ENCODE results near the gene RASGRF2.

Gene RASGRF2

DNA sequence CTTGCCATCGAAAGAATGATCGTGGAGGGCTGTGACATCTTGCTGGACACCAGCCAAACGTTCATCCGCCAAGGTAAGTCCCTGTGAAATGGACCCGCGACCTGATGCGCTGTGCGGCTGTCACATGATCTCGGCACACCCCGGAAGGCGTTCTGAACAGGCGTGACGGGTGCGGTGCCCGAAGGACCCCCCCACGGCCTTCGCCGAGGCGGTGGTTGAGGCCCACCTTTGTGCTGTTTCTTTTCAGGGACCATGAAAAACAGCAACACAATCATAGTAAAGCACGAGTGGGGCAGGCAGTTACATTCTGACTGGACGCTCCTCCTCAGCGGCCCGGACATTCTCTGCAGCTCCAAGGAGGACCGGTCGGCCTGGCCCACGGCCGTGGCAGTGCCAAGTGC, 126.7 kb downstream of the RASGRF2 start:
- DNase-seq, result no peak
- no peak overlapping the region for H2BK120ac ChIP-seq (ENCODE audit: insufficient read depth, low read length, poor library complexity)
- H3K4me2 ChIP-seq (ENCODE audit: low read length), result no peak overlapping the region
- H2AFZ ChIP-seq (ENCODE audit: insufficient read depth, low read length, poor library complexity), result no peak overlapping the region
- WGBS (ENCODE audit: extremely low coverage, insufficient coverage, insufficient read length), result no CpG with 5 or more reads among the region's 27 CpGs
- no peak overlapping the region for H3K14ac ChIP-seq (ENCODE audit: low read length)
- H2BK12ac ChIP-seq (ENCODE audit: low read length), result no peak overlapping the region
- no peaks in the 10 kb centered on the region for H3K79me2 ChIP-seq (ENCODE audit: control insufficient read depth, insufficient read depth, low read length, poor library complexity)
- H3K4me1 ChIP-seq (ENCODE audit: control insufficient read depth in 1 of 2, insufficient read depth in 2 of 2, low read length in 2 of 2), result no peaks in the 10 kb centered on the region
- no peak overlapping the region for H4K12ac ChIP-seq (ENCODE audit: low read depth, low read length)
- H3K4me3 ChIP-seq (ENCODE audit: low read depth, low read length), result no peak overlapping the region
- no peak overlapping the region for H3K18ac ChIP-seq (ENCODE audit: low read length)
- no peak overlapping the region for H3K27ac ChIP-seq (ENCODE audit: low read depth, low read length)
- no peaks in the 10 kb centered on the region for H3K27me3 ChIP-seq (ENCODE audit: insufficient read depth, low read length)
- peaks cover 22 to 49% of the 10 kb centered on the region in 2 experiments for H3K36me3 ChIP-seq (ENCODE audit: control insufficient read depth in 1 of 2, insufficient read depth in 2 of 2, low read length in 2 of 2)
- no peak overlapping the region for H3K23ac ChIP-seq (ENCODE audit: low read length)
- no peak overlapping the region for H3K9ac ChIP-seq (ENCODE audit: low read length)
- no peak overlapping the region for H2BK5ac ChIP-seq (ENCODE audit: low read depth, low read length, poor library complexity)
- no peak overlapping the region for H2AK5ac ChIP-seq (ENCODE audit: low read length)
- H3K4ac ChIP-seq (ENCODE audit: low read depth, low read length), result no peak overlapping the region
- H3K9me3 ChIP-seq (ENCODE audit: insufficient read depth, low read depth, low read length), result no peaks in the 10 kb centered on the region
- H4K91ac ChIP-seq (ENCODE audit: low read depth, low read length), result no peak overlapping the region
- H3K79me1 ChIP-seq (ENCODE audit: low read length), result no peaks in the 10 kb centered on the region
- no peak overlapping the region for H4K8ac ChIP-seq (ENCODE audit: low read depth, low read length)

DNA sequence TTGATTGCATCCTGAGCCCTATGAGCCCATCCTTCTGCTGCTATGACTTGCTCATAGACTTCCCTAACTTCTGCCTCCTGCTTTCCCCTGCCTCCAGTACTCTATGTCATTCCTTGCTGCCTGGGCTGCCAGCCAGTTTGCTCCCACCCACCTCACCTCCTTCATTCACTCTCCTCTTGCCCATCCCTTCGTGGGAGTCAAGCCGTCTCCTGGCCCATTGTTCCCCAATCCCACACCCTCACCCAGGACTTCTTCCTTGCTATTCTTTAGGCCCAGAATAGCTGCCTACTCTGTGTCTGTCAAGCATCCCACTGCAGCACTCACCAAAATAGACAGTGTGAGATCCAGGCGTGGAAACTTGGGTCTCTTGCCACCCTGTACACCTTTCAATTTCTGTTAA, 131.0 kb downstream of the RASGRF2 start:
- no CpG with 5 or more reads among the region's 3 CpGs for WGBS (ENCODE audit: extremely low coverage, insufficient coverage, insufficient read length)
- H3K4me1 ChIP-seq (ENCODE audit: control insufficient read depth in 1 of 2, insufficient read depth in 2 of 2, low read length in 2 of 2), result no peaks in the 10 kb centered on the region

DNA sequence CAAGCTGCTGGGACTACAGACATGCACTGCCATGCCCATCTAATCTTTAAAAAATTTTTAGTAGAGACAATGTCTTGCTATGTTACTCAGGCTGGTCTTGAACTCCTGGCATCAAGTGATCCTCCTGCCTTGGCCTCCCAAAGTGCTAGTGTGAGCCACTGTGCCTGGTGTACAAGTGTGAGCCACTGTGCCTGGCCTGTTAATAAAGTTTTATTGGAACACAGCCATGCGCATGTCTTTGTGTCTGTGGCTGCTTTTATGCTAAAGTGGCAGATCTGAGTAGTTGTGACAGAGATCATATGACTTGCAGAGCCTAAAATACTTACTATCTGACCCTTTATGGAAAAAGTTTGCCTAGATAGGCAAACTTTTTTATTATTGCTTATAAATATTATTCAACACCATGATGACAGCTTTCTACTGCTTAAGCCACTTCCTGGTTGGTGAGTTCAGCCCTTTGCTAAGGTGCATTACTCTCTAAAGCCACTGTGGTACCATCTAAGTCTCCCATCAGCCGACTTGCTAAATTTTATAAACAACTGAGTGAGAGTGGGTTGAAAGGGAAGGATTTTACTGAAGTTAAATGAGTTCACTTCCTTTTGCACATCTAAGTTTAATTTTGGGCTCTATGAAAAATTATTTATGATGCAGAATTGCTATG, 133.5 kb downstream of the RASGRF2 start:
- Histone ChIP-seq H4K91ac (ENCODE audit: low read depth, low read length) (no peak overlapping the region), H3K23ac (ENCODE audit: low read length) (no peak overlapping the region), H2BK12ac (ENCODE audit: low read length) (no peak overlapping the region), H3K4me3 (ENCODE audit: low read depth, low read length) (no peak overlapping the region), H3K9me3 (ENCODE audit: insufficient read depth, low read depth, low read length) (no peaks in the 10 kb centered on the region), H2BK120ac (ENCODE audit: insufficient read depth, low read length, poor library complexity) (no peak overlapping the region), H3K14ac (ENCODE audit: low read length) (no peak overlapping the region), H3K18ac (ENCODE audit: low read length) (no peak overlapping the region), H4K12ac (ENCODE audit: low read depth, low read length) (no peak overlapping the region), H3K4me2 (ENCODE audit: low read length) (no peak overlapping the region), H3K4me1 (ENCODE audit: control insufficient read depth in 1 of 2, insufficient read depth in 2 of 2, low read length in 2 of 2) (no peaks in the 10 kb centered on the region), H3K79me1 (ENCODE audit: low read length) (no peaks in the 10 kb centered on the region), H4K8ac (ENCODE audit: low read depth, low read length) (no peak overlapping the region), H3K79me2 (ENCODE audit: control insufficient read depth, insufficient read depth, low read length, poor library complexity) (no peaks in the 10 kb centered on the region), H3K9ac (ENCODE audit: low read length) (no peak overlapping the region), H3K36me3 (ENCODE audit: control insufficient read depth in 1 of 2, insufficient read depth in 2 of 2, low read length in 2 of 2) (peaks cover 15 to 26% of the 10 kb centered on the region in 2 experiments), H2AFZ (ENCODE audit: insufficient read depth, low read length, poor library complexity) (no peak overlapping the region), H3K4ac (ENCODE audit: low read depth, low read length) (no peak overlapping the region), H2AK5ac (ENCODE audit: low read length) (no peak overlapping the region), H2BK5ac (ENCODE audit: low read depth, low read length, poor library complexity) (no peak overlapping the region), H3K27me3 (ENCODE audit: insufficient read depth, low read length) (no peaks in the 10 kb centered on the region), H3K27ac (ENCODE audit: low read depth, low read length) (no peak overlapping the region)
- no CpG with 5 or more reads among the region's 2 CpGs for WGBS (ENCODE audit: extremely low coverage, insufficient coverage, insufficient read length)
- no peak for DNase-seq

More for the DNA sequence above, 131.0 kb downstream of the RASGRF2 start:
- no peak overlapping the region for H2BK120ac ChIP-seq (ENCODE audit: insufficient read depth, low read length, poor library complexity)
- H3K14ac ChIP-seq (ENCODE audit: low read length), result no peak overlapping the region
- no peaks in the 10 kb centered on the region for H3K79me2 ChIP-seq (ENCODE audit: control insufficient read depth, insufficient read depth, low read length, poor library complexity)
- no peaks in the 10 kb centered on the region for H3K9me3 ChIP-seq (ENCODE audit: insufficient read depth, low read depth, low read length)
- no peak overlapping the region for H3K9ac ChIP-seq (ENCODE audit: low read length)
- peaks cover 21 to 33% of the 10 kb centered on the region in 2 experiments for H3K36me3 ChIP-seq (ENCODE audit: control insufficient read depth in 1 of 2, insufficient read depth in 2 of 2, low read length in 2 of 2)
- H3K4me2 ChIP-seq (ENCODE audit: low read length), result no peak overlapping the region
- no peak overlapping the region for H4K12ac ChIP-seq (ENCODE audit: low read depth, low read length)
- no peak for DNase-seq
- no peak overlapping the region for H2AK5ac ChIP-seq (ENCODE audit: low read length)
- H2BK12ac ChIP-seq (ENCODE audit: low read length), result no peak overlapping the region
- no peak overlapping the region for H2BK5ac ChIP-seq (ENCODE audit: low read depth, low read length, poor library complexity)
- no peak overlapping the region for H3K4me3 ChIP-seq (ENCODE audit: low read depth, low read length)
- H3K4ac ChIP-seq (ENCODE audit: low read depth, low read length), result no peak overlapping the region
- H2AFZ ChIP-seq (ENCODE audit: insufficient read depth, low read length, poor library complexity), result no peak overlapping the region
- no peaks in the 10 kb centered on the region for H3K79me1 ChIP-seq (ENCODE audit: low read length)
- H3K27ac ChIP-seq (ENCODE audit: low read depth, low read length), result no peak overlapping the region
- peak overlapping the region; percentile 12 for H3K18ac ChIP-seq (ENCODE audit: low read length)
- H4K91ac ChIP-seq (ENCODE audit: low read depth, low read length), result no peak overlapping the region
- H4K8ac ChIP-seq (ENCODE audit: low read depth, low read length), result no peak overlapping the region
- no peaks in the 10 kb centered on the region for H3K27me3 ChIP-seq (ENCODE audit: insufficient read depth, low read length)
- H3K23ac ChIP-seq (ENCODE audit: low read length), result no peak overlapping the region

DNA sequence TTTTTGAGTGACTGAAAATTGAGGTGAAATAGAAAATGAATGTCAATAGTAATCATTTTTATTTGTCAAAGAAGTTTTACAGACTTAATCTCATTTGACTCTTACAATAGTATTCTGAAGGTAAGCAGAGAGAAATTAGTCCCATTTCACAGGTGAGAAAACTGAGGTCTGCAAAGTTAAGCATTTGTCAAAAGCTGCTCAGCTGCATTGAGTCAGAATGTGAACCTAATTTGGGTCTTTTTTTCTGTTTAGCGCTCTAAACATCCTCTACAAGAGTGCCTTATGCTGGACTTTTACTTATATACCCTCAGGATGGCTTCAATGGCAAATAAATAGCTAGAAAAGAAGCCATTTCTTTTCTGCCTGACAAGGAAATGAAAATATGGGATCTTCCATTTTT, 135.7 kb downstream of the RASGRF2 start:
- Histone ChIP-seq H3K79me2 (ENCODE audit: control insufficient read depth, insufficient read depth, low read length, poor library complexity) (no peaks in the 10 kb centered on the region), H2AK5ac (ENCODE audit: low read length) (no peak overlapping the region), H3K9me3 (ENCODE audit: insufficient read depth, low read depth, low read length) (no peaks in the 10 kb centered on the region), H2AFZ (ENCODE audit: insufficient read depth, low read length, poor library complexity) (no peak overlapping the region), H2BK12ac (ENCODE audit: low read length) (no peak overlapping the region), H2BK120ac (ENCODE audit: insufficient read depth, low read length, poor library complexity) (no peak overlapping the region), H3K27me3 (ENCODE audit: insufficient read depth, low read length) (no peaks in the 10 kb centered on the region), H3K4me1 (ENCODE audit: control insufficient read depth in 1 of 2, insufficient read depth in 2 of 2, low read length in 2 of 2) (no peaks in the 10 kb centered on the region), H3K23ac (ENCODE audit: low read length) (no peak overlapping the region), H4K8ac (ENCODE audit: low read depth, low read length) (no peak overlapping the region), H3K4me3 (ENCODE audit: low read depth, low read length) (no peak overlapping the region), H3K18ac (ENCODE audit: low read length) (no peak overlapping the region), H3K4me2 (ENCODE audit: low read length) (no peak overlapping the region), H3K36me3 (ENCODE audit: control insufficient read depth in 1 of 2, insufficient read depth in 2 of 2, low read length in 2 of 2) (peaks cover 18 to 27% of the 10 kb centered on the region in 2 experiments), H3K79me1 (ENCODE audit: low read length) (no peaks in the 10 kb centered on the region), H4K91ac (ENCODE audit: low read depth, low read length) (no peak overlapping the region), H2BK5ac (ENCODE audit: low read depth, low read length, poor library complexity) (no peak overlapping the region), H3K4ac (ENCODE audit: low read depth, low read length) (no peak overlapping the region), H3K27ac (ENCODE audit: low read depth, low read length) (no peak overlapping the region), H3K14ac (ENCODE audit: low read length) (no peak overlapping the region), H4K12ac (ENCODE audit: low read depth, low read length) (no peak overlapping the region), H3K9ac (ENCODE audit: low read length) (no peak overlapping the region)
- DNase-seq, result no peak
- WGBS (ENCODE audit: extremely low coverage, insufficient coverage, insufficient read length), result no CpG with 5 or more reads among the region's 1 CpG

Data from trophoblast cell (in vitro differentiated cells and primary cell).